ENCODE measurements around the gene CD24. TPM values are rescaled to one million over a fixed set of nuclear protein-coding genes. Genes with fewer than 3 reads are reported as not detected.

The CD24 gene
- total RNA-seq, 2 experiments from 2014 or later, result 198 to 382 TPM

DNA sequence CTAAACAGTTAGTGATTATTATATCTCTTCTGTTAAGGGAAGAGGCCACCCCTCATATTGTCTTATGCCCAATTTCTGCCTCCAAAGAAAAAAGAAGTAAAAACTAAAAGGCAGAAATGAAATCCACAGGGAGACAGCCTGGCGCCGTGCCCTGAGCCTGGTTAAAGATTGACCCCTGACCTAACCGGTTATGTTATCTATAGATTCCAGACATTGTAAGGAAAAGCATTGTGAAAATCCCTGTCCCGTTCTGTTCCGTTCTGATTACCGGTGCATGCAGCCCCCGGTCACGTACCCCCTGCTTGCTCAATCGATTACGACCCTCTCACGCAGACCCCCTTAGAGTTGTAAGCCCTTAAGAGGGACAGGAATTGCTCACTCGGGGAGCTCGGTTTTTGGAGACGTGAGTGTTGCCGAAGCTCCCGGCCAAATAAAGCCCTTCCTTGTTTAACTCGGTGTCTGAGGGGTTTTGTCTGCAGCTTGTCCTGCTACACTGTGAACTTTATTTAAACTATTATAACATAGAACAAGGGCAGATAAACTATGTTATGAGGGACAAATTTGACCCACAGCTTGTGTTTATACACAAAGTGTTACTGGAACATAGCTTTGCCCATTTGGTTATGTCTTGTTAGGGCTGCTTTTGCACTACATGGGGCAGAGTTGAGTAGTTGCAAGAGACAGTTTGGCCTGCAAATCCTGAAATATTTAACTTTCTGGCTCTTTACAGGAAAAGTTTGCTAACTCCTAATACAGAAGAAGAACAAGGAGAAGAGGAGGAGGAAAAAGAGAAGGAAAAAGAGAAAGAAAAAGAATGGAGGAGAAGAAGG, 49.6 kb downstream of the CD24 start:
- CTCF ChIA-PET (ENCODE audit: unreplicated experiment), result no interaction called here
- POLR2A ChIA-PET, result interaction anchor here (0.6 to 0.7 kb wide), 2 partner anchors 306 to 452 kb away, joined by 3 to 5 read pairs; no protein-coding TSS in a partner anchor
- no peaks in the 10 kb centered on the region for H3K79me2 ChIP-seq (ENCODE audit: insufficient read depth, low read depth, low read length)
- no peaks in the 10 kb centered on the region for H3K9me2 ChIP-seq (ENCODE audit: insufficient read depth, low read length)
- H3K4me2 ChIP-seq (ENCODE audit: low read length), result no peak overlapping the region
- no peak overlapping the region for H2AFZ ChIP-seq (ENCODE audit: low read length)
- intact Hi-C loops (cut with micrococcal nuclease; ENCODE audit: unreplicated experiment), result no loop called here
- BruUV-seq (replicated peaks), result no TSS peak
- H3K4me1 ChIP-seq (ENCODE audit: insufficient read depth, low read length, poor library complexity, severe bottlenecking), result no peaks in the 10 kb centered on the region
- no peak overlapping the region for H3K27ac ChIP-seq (ENCODE audit: low read depth, low read length, poor library complexity, severe bottlenecking)
- no peak overlapping the region for H3K4me3 ChIP-seq (ENCODE audit: low read depth, low read length, poor library complexity, severe bottlenecking)
- TF ChIP-seq EZH2phosphoT487 (IDR thresholded peaks at IDR 0.05; ENCODE audit: borderline replicate concordance, low read depth, low read length) (no peak), CTCF (conservative IDR thresholded peaks at IDR 0.05; ENCODE audit: low read length) (no peak)
- no peak for DNase-seq (ENCODE audit: low spot score)
- H3K9me3 ChIP-seq (ENCODE audit: low read length), result no peaks in the 10 kb centered on the region
- no peaks in the 10 kb centered on the region for H3K36me3 ChIP-seq (ENCODE audit: insufficient read depth, low read length)
- no peaks in the 10 kb centered on the region for H4K20me1 ChIP-seq (ENCODE audit: insufficient read depth, low read length)

DNA sequence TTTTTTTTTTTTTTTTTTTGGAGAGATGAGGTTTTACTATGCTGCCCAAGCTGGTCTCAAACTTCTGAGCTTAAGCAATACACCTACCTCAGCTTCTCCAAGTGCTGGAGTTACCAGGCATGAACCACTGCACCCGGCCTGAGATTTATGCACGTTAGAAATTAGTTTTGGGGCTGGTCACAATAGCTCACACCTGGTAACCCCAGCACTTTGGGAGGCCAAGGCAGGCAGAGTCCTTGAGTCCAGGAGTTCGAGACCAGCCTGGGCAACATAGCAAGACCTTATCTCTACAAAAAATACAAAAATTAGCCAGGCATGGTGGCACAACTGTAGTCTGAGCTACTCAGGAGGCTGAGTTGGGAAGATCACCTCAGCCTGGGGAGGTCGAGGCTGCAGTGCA, 51.9 kb downstream of the CD24 start:
- no peak overlapping the region for H3K4me3 ChIP-seq (ENCODE audit: low read depth, low read length, poor library complexity, severe bottlenecking)
- H3K4me2 ChIP-seq (ENCODE audit: low read length), result no peak overlapping the region
- no peak for DNase-seq (ENCODE audit: low spot score)
- intact Hi-C loops (cut with micrococcal nuclease; ENCODE audit: unreplicated experiment), result no loop called here
- BruUV-seq (replicated peaks), result no TSS peak
- H4K20me1 ChIP-seq (ENCODE audit: insufficient read depth, low read length), result no peaks in the 10 kb centered on the region
- no peaks in the 10 kb centered on the region for H3K36me3 ChIP-seq (ENCODE audit: insufficient read depth, low read length)
- ChIA-PET CTCF (ENCODE audit: unreplicated experiment) (no interaction called here), POLR2A (interaction anchor here (0.6 kb wide), 1 partner anchor 35 kb away, joined by 3 read pairs; no protein-coding TSS in a partner anchor)
- no peaks in the 10 kb centered on the region for H3K4me1 ChIP-seq (ENCODE audit: insufficient read depth, low read length, poor library complexity, severe bottlenecking)
- no peak overlapping the region for H3K27ac ChIP-seq (ENCODE audit: low read depth, low read length, poor library complexity, severe bottlenecking)
- TF ChIP-seq EZH2phosphoT487 (IDR thresholded peaks at IDR 0.05; ENCODE audit: borderline replicate concordance, low read depth, low read length) (no peak), CTCF (conservative IDR thresholded peaks at IDR 0.05; ENCODE audit: low read length) (no peak)
- no peaks in the 10 kb centered on the region for H3K79me2 ChIP-seq (ENCODE audit: insufficient read depth, low read depth, low read length)
- H3K9me3 ChIP-seq (ENCODE audit: low read length), result no peaks in the 10 kb centered on the region
- H3K9me2 ChIP-seq (ENCODE audit: insufficient read depth, low read length), result no peaks in the 10 kb centered on the region
- no peak overlapping the region for H2AFZ ChIP-seq (ENCODE audit: low read length)

Other genes with a start within 250 kb of the CD24 start
- gene MTRES1, start 53.5 kb upstream of the CD24 start, total RNA-seq (2014; rRNA removed; shearing (Covaris generic)), result 22.3 and 27.3 TPM in 2 replicates
- gene MTRES1, start 53.5 kb upstream of the CD24 start, total RNA-seq (2022), result 21.6 and 23.0 TPM in 2 replicates
- gene BEND3, start 140.8 kb upstream of the CD24 start, total RNA-seq (2014; rRNA removed; shearing (Covaris generic)), result 7.9 and 11.7 TPM in 2 replicates
- gene BEND3, start 140.8 kb upstream of the CD24 start, total RNA-seq (2022), result 13.1 and 14.3 TPM in 2 replicates

All from OCI-LY7 (cell line).